HCT116 (cell line): ENCODE results near the gene ABCC5. TPM values are rescaled to one million over a fixed set of nuclear protein-coding genes. Genes with fewer than 3 reads are reported as not detected.
A peak's percentile ranks its signal among the peaks of the same experiment; 100 is the strongest.

Experiments used
- ATAC-seq: fragments of 200-7000 bp; cut with Tn5 transposase; 2 replicates; pipeline ENCODE4 v1.9.1; 2020; ENCODE audit warnings: mild to moderate bottlenecking, moderate library complexity
- BruUV-seq: library from RNA; stranded (reverse); fragments of 400-500 nt; replicated peaks from 2 replicates; lab custom pipeline; 2021; lab: Mats Ljungman, UMichigan
- CTCF ChIA-PET: fragments of 300-600 bp; sonication (Branson Sonifier 250); formaldehyde crosslinking; loops from one replicate; lab custom pipeline; 2021; ENCODE audit warnings: antibody characterized with exemption; lab: Charles Lee
- POLR2A ChIA-PET: fragments of 300-600, 350-600 bp; sonication (Branson Sonifier 250); formaldehyde crosslinking; loops from one replicate; lab custom pipeline; 2021; ENCODE audit warnings: antibody characterized with exemption; lab: Charles Lee
- RAD21 ChIA-PET, 2 experiments: fragments of 300-600 bp; sonication (Branson Sonifier 250); formaldehyde crosslinking; loops; one replicate each; lab custom pipeline; 2023; ENCODE audit warnings: low total read pairs in 2 of 2; ENCODE audit not compliant: uncharacterized antibody in 2 of 2, unreplicated experiment in 2 of 2, low non-redundant PET in 1 of 2; lab: Charles Lee
- DNase-seq: peaks from one replicate; pipeline ENCODE4 v3.0.0-alpha.2; 2010; ENCODE audit warnings: low read depth, low spot score
- H2AFZ ChIP-seq: fragments of 200-600 bp; shearing (Covaris generic), sonication (generic); 2 replicates; pipeline ENCODE4 v1.6.1; 2017; ENCODE audit warnings: low read depth, mixed run types, mixed read lengths, antibody characterized with exemption, low read length; ENCODE audit not compliant: poor library complexity, severe bottlenecking
- H3K27ac ChIP-seq: 2 replicates; pipeline ENCODE4 v1.5.1; 2012; ENCODE audit warnings: low read depth, low read length
- H3K27me3 ChIP-seq: fragments of 200-600 bp; sonication (generic); 2 replicates; pipeline ENCODE4 v1.6.1; 2016; ENCODE audit warnings: mixed run types, low read length, mixed read lengths; ENCODE audit not compliant: insufficient read depth
- H3K36me3 ChIP-seq, 2 experiments: fragments of 200-500 bp in 1 of 2; fragments of 200-600 bp in 1 of 2; sonication (Bioruptor generic) in 1 of 2; sonication (generic) in 1 of 2; 2 replicates each; pipeline versions ENCODE4 v1.5.1 to v1.6.1; 2014 to 2016; ENCODE audit warnings: low read length in 2 of 2, inconsistent platforms in 1 of 2, mixed read lengths in 1 of 2, mixed run types in 1 of 2; ENCODE audit not compliant: insufficient read depth in 2 of 2, control insufficient read depth in 1 of 2
- H3K4me1 ChIP-seq, 2 experiments: fragments of 200-600 bp in 1 of 2; sonication (generic) in 1 of 2; 2 replicates each; pipeline versions ENCODE4 v1.5.1 to v1.6.1; 2012 to 2017; ENCODE audit warnings: low read length in 2 of 2, inconsistent platforms in 1 of 2, mild to moderate bottlenecking in 1 of 2, mixed read lengths in 1 of 2, mixed run types in 1 of 2, moderate library complexity in 1 of 2; ENCODE audit not compliant: insufficient read depth in 2 of 2, control insufficient read depth in 1 of 2
- H3K4me2 ChIP-seq: fragments of 200-600 bp; sonication (generic); 2 replicates; pipeline ENCODE4 v1.6.1; 2017; ENCODE audit warnings: mixed run types, low read length, mixed read lengths
- H3K4me3 ChIP-seq, 2 experiments: fragments of 200-600 bp in 1 of 2; sonication (generic) in 1 of 2; replicated peaks in 1 of 2; 2 replicates each; pipeline ENCODE4 v1.5.1; 2011 to 2016; ENCODE audit warnings: low read length in 2 of 2, control low read depth in 1 of 2, low read depth in 1 of 2, mild to moderate bottlenecking in 1 of 2, mixed read lengths in 1 of 2, mixed run types in 1 of 2
- H3K79me2 ChIP-seq: fragments of 200-600 bp; sonication (generic); 2 replicates; pipeline ENCODE4 v1.6.1; 2017; ENCODE audit warnings: mild to moderate bottlenecking, mixed run types, low read length, moderate library complexity, mixed read lengths; ENCODE audit not compliant: insufficient read depth
- H3K9ac ChIP-seq: fragments of 200-600 bp; sonication (generic); 2 replicates; pipeline ENCODE4 v1.6.1; 2016; ENCODE audit warnings: low read length, mixed read lengths
- H3K9me2 ChIP-seq: fragments of 200-600 bp; sonication (generic), shearing (Covaris generic); 2 replicates; pipeline ENCODE4 v1.6.1; 2017; ENCODE audit warnings: mixed run types, mild to moderate bottlenecking, moderate library complexity; ENCODE audit not compliant: insufficient read depth
- H3K9me3 ChIP-seq, 2 experiments: fragments of 200-500 bp in 1 of 2; fragments of 200-600 bp in 1 of 2; sonication (Bioruptor generic) in 1 of 2; sonication (generic) in 1 of 2; 2 replicates each; pipeline ENCODE4 v1.6.1; 2014 to 2017; ENCODE audit warnings: low read length in 2 of 2, mixed read lengths in 2 of 2, inconsistent platforms in 1 of 2, low read depth in 1 of 2, mild to moderate bottlenecking in 1 of 2, mixed run types in 1 of 2, moderate library complexity in 1 of 2; ENCODE audit not compliant: control insufficient read depth in 1 of 2, insufficient read depth in 1 of 2
- H4K20me1 ChIP-seq: fragments of 200-600 bp; sonication (generic), shearing (Covaris generic); 2 replicates; pipeline ENCODE4 v1.6.1; 2017; ENCODE audit warnings: mixed run types, mild to moderate bottlenecking, moderate library complexity; ENCODE audit not compliant: insufficient read depth
- CEBPB ChIP-seq: IDR thresholded peaks from 2 replicates; pipeline ENCODE4 v1.6.1; 2012; ENCODE audit warnings: low read depth
- CTCF ChIP-seq, 3 experiments: fragments of 200-600 bp in 1 of 3; sonication (generic) in 1 of 3; IDR thresholded peaks in 2 of 3; conservative IDR thresholded peaks in 1 of 3; 2 replicates each; pipeline ENCODE4 v1.5.1; 2012 to 2017; ENCODE audit warnings: low read depth in 2 of 3, low read length in 2 of 3, antibody characterized with exemption in 1 of 3, borderline replicate concordance in 1 of 3, control low read depth in 1 of 3, mild to moderate bottlenecking in 1 of 3, mixed read lengths in 1 of 3, mixed run types in 1 of 3, moderate library complexity in 1 of 3; ENCODE audit not compliant: insufficient read depth in 1 of 3
- ELF1 ChIP-seq: IDR thresholded peaks from 2 replicates; pipeline ENCODE4 v1.6.1; 2012; ENCODE audit warnings: low read depth, borderline replicate concordance
- EZH2 ChIP-seq: fragments of 200-600 bp; sonication (generic); IDR thresholded peaks from 2 replicates; pipeline ENCODE4 v1.6.1; 2017; ENCODE audit warnings: antibody characterized with exemption, mixed run types
- EZH2phosphoT487 ChIP-seq: fragments of 200-600 bp; IDR thresholded peaks from 2 replicates; pipeline ENCODE4 v1.6.1; 2018; ENCODE audit warnings: antibody characterized with exemption, borderline replicate concordance
- FOSL1 ChIP-seq: IDR thresholded peaks from 2 replicates; pipeline ENCODE4 v1.6.1; 2012; ENCODE audit warnings: low read depth
- JUND ChIP-seq: IDR thresholded peaks from 2 replicates; pipeline ENCODE4 v1.6.1; 2012
- POLR2AphosphoS5 ChIP-seq: IDR thresholded peaks from 2 replicates; pipeline ENCODE4 v1.6.1; 2011; ENCODE audit warnings: mild to moderate bottlenecking, low read depth, low read length, moderate library complexity
- RAD21 ChIP-seq: IDR thresholded peaks from 2 replicates; pipeline ENCODE4 v1.6.1; 2012; ENCODE audit warnings: low read depth, mild to moderate bottlenecking
- SIN3A ChIP-seq: IDR thresholded peaks from 2 replicates; pipeline ENCODE4 v1.6.1; 2012; ENCODE audit warnings: low read depth
- SRF ChIP-seq: IDR thresholded peaks from 2 replicates; pipeline ENCODE4 v1.6.1; 2012; ENCODE audit warnings: low read depth
- TCF7L2 ChIP-seq: IDR thresholded peaks from 2 replicates; pipeline ENCODE4 v1.7.0; 2011; ENCODE audit warnings: borderline replicate concordance, inconsistent platforms; ENCODE audit not compliant: insufficient read depth, insufficient read length; ENCODE audit errors: extremely low read depth
- YY1 ChIP-seq: IDR thresholded peaks from 2 replicates; pipeline ENCODE4 v1.6.1; 2011; ENCODE audit warnings: low read length, low read depth, moderate library complexity, mild to moderate bottlenecking; ENCODE audit not compliant: insufficient replicate concordance; ENCODE audit errors: extremely low read depth
- ZBTB33 ChIP-seq: IDR thresholded peaks from 2 replicates; pipeline ENCODE4 v1.6.1; 2011; ENCODE audit warnings: mild to moderate bottlenecking, low read length, moderate library complexity; ENCODE audit not compliant: insufficient replicate concordance; ENCODE audit errors: extremely low read depth
- ZFX ChIP-seq: fragments of 450-650 bp; IDR thresholded peaks from 2 replicates; pipeline ENCODE4 v1.6.1; 2017
- ZNF274 ChIP-seq: fragments of 200-500 bp; sonication (Bioruptor generic); IDR thresholded peaks from 2 replicates; pipeline ENCODE4 v1.6.1; 2014; ENCODE audit warnings: mild to moderate bottlenecking, low read depth, low read length, inconsistent platforms
- intact Hi-C: fragments of 100-400 bp; cut with micrococcal nuclease; formaldehyde crosslinking; loops from 2 replicates; pipeline ENCODE4 v1.10.0; 2022
- total RNA-seq: library from RNA; stranded (reverse); gene quantifications from one replicate; pipeline ENCODE4 v1.2.1, GENCODE V29; 2021; ENCODE audit not compliant: unreplicated experiment
- TF ChIP-seq, protein P1 (sequence below): IDR thresholded peaks from 2 replicates; pipeline ENCODE4 v1.6.1; 2012

Gene ABCC5
- total RNA-seq, 1 experiment from 2014 or later = 16.9 TPM

DNA sequence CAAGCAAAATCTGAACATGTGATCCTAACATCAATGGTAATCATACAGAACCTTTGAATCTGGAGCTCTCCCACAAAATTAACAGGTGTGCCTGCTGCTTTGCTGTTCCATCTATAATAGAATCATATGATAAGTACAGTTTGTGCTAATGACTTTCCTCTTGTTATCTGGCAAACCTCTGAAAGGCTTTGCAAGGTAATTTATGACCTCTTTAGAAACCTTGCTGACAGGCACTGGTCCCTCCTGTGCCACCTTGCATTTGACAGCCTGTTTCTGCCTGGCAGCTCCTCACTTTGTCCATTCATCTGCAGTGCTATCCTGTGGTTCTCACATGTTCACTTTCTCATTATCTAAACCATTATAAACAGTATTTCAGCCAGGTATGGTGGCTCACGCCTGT lies 24.9 kb upstream of the ABCC5 start:
- H3K27me3 ChIP-seq = no peaks in the 10 kb centered on the region
- no peak overlapping the region for H3K27ac ChIP-seq
- no peaks in the 10 kb centered on the region for H3K36me3 ChIP-seq
- no peak overlapping the region for H2AFZ ChIP-seq
- H3K9me2 ChIP-seq = no peaks in the 10 kb centered on the region
- ChIA-PET CTCF (no interaction called here), RAD21 (interaction anchor here in 1 of 2 experiments (0.7 kb wide), 1 partner anchor 147 kb away, joined by 4 read pairs; no protein-coding TSS in a partner anchor), POLR2A (no interaction called here)
- H4K20me1 ChIP-seq = no peaks in the 10 kb centered on the region
- intact Hi-C loops = loop anchor here (5.0 kb wide), 1 partner anchor 245 kb away; no protein-coding TSS in a partner anchor
- TF ChIP-seq ZNF274 (no peak), EZH2 (no peak), SIN3A (no peak), YY1 (no peak)
- no peaks in the 10 kb centered on the region for H3K79me2 ChIP-seq
- DNase-seq = no peak
- H3K9me3 ChIP-seq = no peaks in the 10 kb centered on the region
- no peak overlapping the region for H3K9ac ChIP-seq
- H3K4me3 ChIP-seq = no peak overlapping the region
- no peak overlapping the region for H3K4me2 ChIP-seq
- BruUV-seq = no TSS peak
- H3K4me1 ChIP-seq = no peaks in the 10 kb centered on the region
- no peak for ATAC-seq

DNA sequence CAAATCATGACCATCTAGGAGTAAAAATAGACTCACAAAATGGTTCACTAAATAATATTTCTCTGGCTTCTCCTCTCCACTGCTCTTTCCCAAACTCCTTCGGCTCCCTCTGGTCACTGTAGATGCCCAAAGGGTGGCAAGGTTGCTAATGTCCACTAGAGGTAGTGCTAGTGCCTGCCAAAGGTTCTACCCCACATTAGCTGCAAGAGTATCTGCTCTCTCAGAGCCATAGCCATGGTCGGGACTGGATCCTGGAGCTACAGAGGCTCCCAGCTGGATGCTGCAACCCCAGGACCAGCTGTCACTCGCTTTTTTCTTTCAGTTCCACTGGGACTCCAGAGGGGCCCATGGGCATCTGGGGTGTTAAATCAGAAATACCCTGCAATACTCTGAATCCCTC lies 22.3 kb upstream of the ABCC5 start:
- Histone ChIP-seq H3K36me3 (no peaks in the 10 kb centered on the region), H3K4me1 (no peaks in the 10 kb centered on the region), H3K27me3 (peaks cover 4% of the 10 kb centered on the region; the same call in 1 of the 2 replicates), H3K79me2 (no peaks in the 10 kb centered on the region), H3K4me2 (no peak overlapping the region), H3K9me3 (no peaks in the 10 kb centered on the region), H3K9me2 (no peaks in the 10 kb centered on the region), H3K4me3 (no peak overlapping the region), H3K27ac (no peak overlapping the region), H2AFZ (no peak overlapping the region), H3K9ac (no peak overlapping the region), H4K20me1 (no peaks in the 10 kb centered on the region)
- BruUV-seq = no TSS peak
- CTCF ChIA-PET = interaction anchor here (1.0 to 1.2 kb wide), 3 partner anchors 70 to 249 kb away, joined by 3 to 4 read pairs (median 4); no protein-coding TSS in a partner anchor
- POLR2A ChIA-PET = no interaction called here
- ATAC-seq (peak; percentile 92), DNase-seq (peak; percentile 26)
- RAD21 ChIA-PET = no interaction called here
- intact Hi-C loops = loop anchor here (5.0 kb wide), 1 partner anchor 247 kb away; no protein-coding TSS in a partner anchor
- TF ChIP-seq, protein P1, sequence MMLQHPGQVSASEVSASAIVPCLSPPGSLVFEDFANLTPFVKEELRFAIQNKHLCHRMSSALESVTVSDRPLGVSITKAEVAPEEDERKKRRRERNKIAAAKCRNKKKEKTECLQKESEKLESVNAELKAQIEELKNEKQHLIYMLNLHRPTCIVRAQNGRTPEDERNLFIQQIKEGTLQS = no peak
- TF ChIP-seq ZFX (no peak), EZH2 (no peak), ZBTB33 (no peak), FOSL1 (no peak), EZH2phosphoT487 (no peak), SRF (no peak), JUND (no peak), TCF7L2 (no peak), RAD21 (peak; percentile 76), POLR2AphosphoS5 (no peak), CTCF (IDR thresholded peaks at IDR 0.05 in 2 of 3, conservative IDR thresholded peaks at IDR 0.05 in 1 of 3; ENCODE audit: borderline replicate concordance in 1 of 3, insufficient read depth in 1 of 3, low read depth in 2 of 3, low read length in 2 of 3) (peak; percentile 54 to 70 (median 63); a peak in 5 of 6 replicates), CEBPB (no peak), ELF1 (no peak)
